ENCODE measurements around the gene USPL1.

DNA sequence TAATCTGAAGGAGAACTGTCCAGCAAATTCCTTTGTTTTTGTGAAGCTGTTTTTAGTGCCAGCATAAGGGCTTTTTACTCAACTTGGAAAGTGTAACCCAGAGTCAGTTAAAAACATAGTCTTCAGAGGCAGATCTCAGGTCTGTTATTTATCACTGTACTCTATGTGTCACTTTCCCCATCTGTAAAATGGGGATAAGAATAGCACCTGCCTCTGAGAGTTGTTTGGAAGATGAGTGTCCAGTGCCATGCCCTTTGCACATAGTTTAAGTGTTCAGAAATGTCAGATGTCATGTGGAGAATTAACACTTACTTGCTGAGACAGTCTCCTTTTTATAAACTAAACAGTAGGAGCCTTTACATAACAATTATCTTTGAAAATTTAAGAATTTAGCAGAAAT lies 27.9 kb downstream of the USPL1 start:
- TF ChIP-seq, protein P1, sequence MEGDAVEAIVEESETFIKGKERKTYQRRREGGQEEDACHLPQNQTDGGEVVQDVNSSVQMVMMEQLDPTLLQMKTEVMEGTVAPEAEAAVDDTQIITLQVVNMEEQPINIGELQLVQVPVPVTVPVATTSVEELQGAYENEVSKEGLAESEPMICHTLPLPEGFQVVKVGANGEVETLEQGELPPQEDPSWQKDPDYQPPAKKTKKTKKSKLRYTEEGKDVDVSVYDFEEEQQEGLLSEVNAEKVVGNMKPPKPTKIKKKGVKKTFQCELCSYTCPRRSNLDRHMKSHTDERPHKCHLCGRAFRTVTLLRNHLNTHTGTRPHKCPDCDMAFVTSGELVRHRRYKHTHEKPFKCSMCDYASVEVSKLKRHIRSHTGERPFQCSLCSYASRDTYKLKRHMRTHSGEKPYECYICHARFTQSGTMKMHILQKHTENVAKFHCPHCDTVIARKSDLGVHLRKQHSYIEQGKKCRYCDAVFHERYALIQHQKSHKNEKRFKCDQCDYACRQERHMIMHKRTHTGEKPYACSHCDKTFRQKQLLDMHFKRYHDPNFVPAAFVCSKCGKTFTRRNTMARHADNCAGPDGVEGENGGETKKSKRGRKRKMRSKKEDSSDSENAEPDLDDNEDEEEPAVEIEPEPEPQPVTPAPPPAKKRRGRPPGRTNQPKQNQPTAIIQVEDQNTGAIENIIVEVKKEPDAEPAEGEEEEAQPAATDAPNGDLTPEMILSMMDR (IDR thresholded peaks at IDR 0.05) = no peak
- TF ChIP-seq POLR2AphosphoS5 (IDR thresholded peaks at IDR 0.05) = no peak
